GM19023 (cell line): ENCODE results near the gene PLVAP.

ENCODE experiments used
- ATAC-seq: cut with Tn5 transposase; IDR thresholded peaks from one replicate; pipeline ENCODE4 v1.9.1; 2021; ENCODE audit warnings: mild to moderate bottlenecking, moderate library complexity; ENCODE audit not compliant: unreplicated experiment

The PLVAP gene

DNA sequence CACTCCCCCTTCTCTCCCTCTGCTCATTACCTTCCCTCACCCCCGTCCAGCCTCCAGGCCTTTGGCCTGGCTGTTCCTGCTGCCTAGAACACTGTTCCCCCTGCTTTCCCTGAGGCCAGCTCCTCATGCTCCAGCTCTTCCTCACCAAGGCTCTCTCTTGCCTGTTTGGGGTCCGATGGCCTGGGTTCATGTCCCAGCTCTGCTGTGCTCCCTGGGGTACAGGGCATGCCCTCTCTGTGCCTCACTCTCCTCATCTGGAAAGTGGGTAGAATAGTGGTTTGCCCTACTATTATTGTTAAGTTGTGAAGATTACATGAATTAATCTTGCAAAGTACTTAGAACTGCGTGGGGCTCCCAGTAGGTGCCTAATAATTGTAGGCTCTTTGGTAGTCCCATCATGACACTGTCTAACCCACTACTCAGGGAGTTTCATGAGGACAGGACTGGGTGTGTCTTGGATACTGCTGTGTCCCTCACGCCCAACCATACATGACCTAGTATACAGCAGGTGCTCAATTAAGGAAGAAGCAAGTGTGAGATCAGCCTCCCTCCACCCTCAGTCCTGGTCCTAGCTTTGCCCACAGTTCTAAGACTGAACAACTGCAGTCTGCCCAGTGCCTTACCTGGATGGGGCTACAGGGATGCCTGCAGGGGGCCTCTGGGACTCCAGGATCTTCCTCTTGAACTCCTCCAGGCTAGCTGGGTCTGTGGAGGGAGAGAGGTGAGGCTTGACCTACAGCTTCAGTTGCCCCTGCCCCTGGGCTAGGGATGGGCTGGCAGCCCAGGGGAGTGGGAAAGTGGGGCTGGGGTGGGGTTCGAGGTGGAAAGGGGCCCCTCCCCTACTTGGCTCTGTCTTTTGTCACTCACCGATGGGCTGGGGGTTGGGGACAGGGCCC lies 17.0 kb downstream of the PLVAP start:
- no peak for ATAC-seq

- ATAC-seq, result no peak
Observed at GRCh38 chr19:17358395-17358794, 18.7 kb downstream of the PLVAP start.

DNA sequence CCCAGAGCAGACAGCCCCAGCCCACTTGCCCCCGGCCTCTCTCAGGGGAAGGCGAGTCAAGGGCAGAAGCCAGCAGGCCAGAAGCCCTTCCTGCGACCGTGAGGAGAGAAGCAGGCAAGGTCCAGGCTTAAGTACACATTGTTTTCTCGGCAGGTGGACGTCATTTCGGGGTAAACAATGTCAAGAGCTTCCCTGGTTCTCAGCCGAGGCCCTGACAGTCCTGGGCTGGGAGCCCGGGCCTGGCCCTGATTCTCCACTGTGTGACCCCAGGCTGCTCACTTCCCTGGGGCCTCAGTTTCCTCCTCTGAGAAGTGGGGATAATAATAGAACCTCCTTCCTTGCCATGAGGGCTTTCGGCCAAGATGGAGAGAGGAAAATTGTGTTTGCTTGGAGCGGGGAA lies 19.4 kb downstream of the PLVAP start:
- no peak for ATAC-seq

GRCh38 chr19:17357078-17357666 lies 20.0 kb downstream of the PLVAP start:
- ATAC-seq, result no peak

DNA sequence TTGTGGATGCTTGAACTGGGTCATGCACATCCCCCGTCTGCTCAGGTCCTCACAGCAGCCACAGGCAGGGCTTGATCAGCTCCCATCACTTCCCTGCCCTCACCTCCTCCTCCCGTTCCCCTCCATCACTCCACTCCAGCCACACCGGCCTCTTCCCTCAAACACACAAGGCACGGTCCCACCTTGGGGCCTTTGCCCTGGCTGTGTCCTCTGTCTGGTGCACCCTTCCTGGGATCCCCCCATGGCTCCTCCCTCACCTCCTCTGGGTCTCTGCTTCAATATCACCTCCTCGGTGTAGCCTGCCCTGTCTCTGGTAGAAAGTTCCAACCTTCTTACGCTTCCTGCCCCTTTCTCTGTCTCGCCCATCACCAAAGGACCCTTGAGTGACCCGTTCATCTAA lies 23.8 kb downstream of the PLVAP start:
- no peak for ATAC-seq

- no peak for ATAC-seq
Observed at GRCh38 chr19:17352608-17353280, 24.4 kb downstream of the PLVAP start.

- no peak for ATAC-seq
Observed at GRCh38 chr19:17351815-17352435, 25.2 kb downstream of the PLVAP start.

DNA sequence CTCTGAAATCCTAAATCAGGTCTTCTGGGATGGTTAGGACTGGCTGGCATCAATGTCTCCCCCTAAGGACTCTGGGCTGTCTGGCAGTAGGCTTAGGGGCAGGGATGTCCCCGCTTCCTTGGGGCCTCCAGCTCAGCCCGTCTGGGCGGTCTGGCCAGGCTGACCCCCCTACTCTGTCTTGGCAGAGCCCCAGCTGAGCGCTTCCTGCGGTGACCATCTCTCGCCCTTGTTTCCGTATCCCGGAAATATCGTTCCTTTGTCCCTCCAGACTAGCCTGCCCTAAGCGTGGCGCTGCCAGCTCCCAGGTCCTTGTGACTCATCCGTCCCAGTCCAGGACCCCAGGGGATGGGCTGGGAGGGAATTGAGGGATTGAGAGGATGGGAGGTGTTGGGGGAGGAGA lies 28.4 kb downstream of the PLVAP start:
- ATAC-seq, result no peak

- ATAC-seq, result no peak
Observed at GRCh38 chr19:17347877-17348276, 29.3 kb downstream of the PLVAP start.

GRCh38 chr19:17347361-17347760 lies 29.8 kb downstream of the PLVAP start:
- ATAC-seq, result no peak

- no peak for ATAC-seq
Observed at GRCh38 chr19:17346109-17346671, 31.0 kb downstream of the PLVAP start.

DNA sequence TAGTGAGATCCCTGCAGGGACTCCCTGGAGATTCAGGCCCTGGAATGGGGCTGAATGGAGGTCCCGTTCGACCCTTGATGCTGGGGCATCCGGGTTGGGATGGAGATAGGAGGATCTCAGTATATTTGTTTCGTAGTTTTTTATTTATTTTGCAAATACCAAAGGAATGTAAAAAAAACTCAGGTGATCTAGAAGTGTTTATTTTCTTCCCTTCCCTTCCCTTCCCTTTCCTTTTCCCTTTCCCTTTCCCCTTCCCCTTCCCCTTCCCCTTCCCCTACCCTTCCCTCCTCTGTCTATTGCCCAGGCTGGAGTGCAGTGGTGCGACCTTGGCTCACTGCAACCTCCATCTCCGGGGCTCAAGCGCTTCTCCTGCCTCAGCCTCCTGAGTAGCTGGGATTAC lies 35.3 kb downstream of the PLVAP start:
- ATAC-seq, result no peak

GRCh38 chr19:17341386-17341785 lies 35.8 kb downstream of the PLVAP start:
- ATAC-seq, result no peak

- ATAC-seq, result no peak
Observed at GRCh38 chr19:17340871-17341357, 36.2 kb downstream of the PLVAP start.

GRCh38 chr19:17340302-17340870 lies 36.8 kb downstream of the PLVAP start:
- no peak for ATAC-seq

GRCh38 chr19:17339088-17339741 lies 37.9 kb downstream of the PLVAP start:
- ATAC-seq, result no peak

- ATAC-seq, result no peak
Observed at GRCh38 chr19:17338433-17339078, 38.6 kb downstream of the PLVAP start.

GRCh38 chr19:17337675-17338432 lies 39.3 kb downstream of the PLVAP start:
- no peak for ATAC-seq
